IPS-NIHi7 (cell line): ENCODE results near the gene MAZ.

Source experiments
- DNase-seq: peaks from one replicate; pipeline ENCODE4 v3.0.0; 2012; ENCODE audit warnings: mixed read lengths; ENCODE audit errors: extremely low spot score

MAZ gene

GRCh38 chr16:29809850-29810698 is 3.7 kb downstream of the MAZ start:
- no peak for DNase-seq

- DNase-seq = no peak
These were observed 4.4 kb downstream of the MAZ start for GRCh38 chr16:29810699-29811169.

GRCh38 chr16:29811170-29811895 is 5.0 kb downstream of the MAZ start:
- peak; percentile 87 for DNase-seq

GRCh38 chr16:29811896-29812665 is 5.8 kb downstream of the MAZ start, which contains the start of gene PRRT2:
Gene PRRT2, plus strand, starts transcription at chr16:29812193. Its CDS starts 862 bp downstream, at chr16:29813055.
- DNase-seq = peak; percentile 60

- no peak for DNase-seq
These were observed 6.7 kb downstream of the MAZ start for GRCh38 chr16:29812754-29813643.

- DNase-seq = no peak
These were observed 7.6 kb downstream of the MAZ start for GRCh38 chr16:29813644-29814562.

- no peak for DNase-seq
These were observed 8.3 kb downstream of the MAZ start for GRCh38 chr16:29814592-29814991.

- DNase-seq = no peak
These were observed 8.8 kb downstream of the MAZ start for GRCh38 chr16:29815032-29815721.

GRCh38 chr16:29815793-29816693 is 9.7 kb downstream of the MAZ start, which contains the start of gene PAGR1:
Gene PAGR1, plus strand, starts transcription at chr16:29816152. Its CDS starts 374 bp downstream, at chr16:29816526.
- peak; percentile 90 for DNase-seq

- DNase-seq = peak; percentile 69
These were observed 10.5 kb downstream of the MAZ start for GRCh38 chr16:29816694-29817441.

GRCh38 chr16:29818082-29818481 is 11.8 kb downstream of the MAZ start:
- no peak for DNase-seq

GRCh38 chr16:29819506-29819905 is 13.2 kb downstream of the MAZ start:
- DNase-seq = no peak

GRCh38 chr16:29820271-29820701 is 14.0 kb downstream of the MAZ start, which contains the start of gene MVP:
Gene MVP, plus strand, starts transcription at chr16:29820462. Its CDS starts 10,088 bp downstream, at chr16:29830550.
- no peak for DNase-seq

- no peak for DNase-seq
These were observed 14.7 kb downstream of the MAZ start for GRCh38 chr16:29820730-29821642.

GRCh38 chr16:29821643-29822115 is 15.3 kb downstream of the MAZ start:
- DNase-seq = no peak

- no peak for DNase-seq
These were observed 18.3 kb downstream of the MAZ start for GRCh38 chr16:29824589-29825144.
